ENCODE data around the gene UPP2. TPM values are rescaled to one million over a fixed set of nuclear protein-coding genes. Genes with fewer than 3 reads are reported as not detected.

UPP2 gene
- total and polyA plus RNA-seq, 7 donors: 0.06 TPM; not detected in 6

DNA sequence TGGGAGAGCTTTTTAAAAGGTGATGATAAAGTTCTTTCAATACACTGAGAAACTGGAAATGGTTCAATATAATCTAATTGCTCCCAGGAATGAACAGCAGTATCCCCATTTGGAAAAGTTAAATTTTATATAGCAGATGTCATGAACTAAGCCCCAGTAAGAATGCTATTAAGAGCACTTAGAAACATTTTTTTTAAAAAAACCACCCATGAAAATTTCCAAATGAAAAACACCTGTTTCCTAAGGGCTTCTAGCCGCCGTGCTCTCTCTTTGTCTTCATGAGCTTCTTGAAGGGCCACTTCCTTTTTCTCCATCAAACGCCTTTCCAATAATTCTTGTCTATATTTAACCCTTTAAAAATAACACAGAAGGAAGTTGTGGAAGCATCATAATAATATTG, 77.0 kb downstream of the UPP2 start:
- intact Hi-C loops (cut with DNase I): no loop called here
- Histone ChIP-seq H3K4me3 (no peak overlapping the region), H3K27me3 (no peaks in the 10 kb centered on the region), H3K36me3 (no peaks in the 10 kb centered on the region), H3K27ac (no peak overlapping the region), H3K9me3 (no peaks in the 10 kb centered on the region), H3K4me1 (no peaks in the 10 kb centered on the region)
- 31 to 65% methylated on average over 3 of the region's 3 CpGs for WGBS, 2 donors
- no peak for DNase-seq
- TF ChIP-seq EP300 (IDR thresholded peaks at IDR 0.05): no peak

DNA sequence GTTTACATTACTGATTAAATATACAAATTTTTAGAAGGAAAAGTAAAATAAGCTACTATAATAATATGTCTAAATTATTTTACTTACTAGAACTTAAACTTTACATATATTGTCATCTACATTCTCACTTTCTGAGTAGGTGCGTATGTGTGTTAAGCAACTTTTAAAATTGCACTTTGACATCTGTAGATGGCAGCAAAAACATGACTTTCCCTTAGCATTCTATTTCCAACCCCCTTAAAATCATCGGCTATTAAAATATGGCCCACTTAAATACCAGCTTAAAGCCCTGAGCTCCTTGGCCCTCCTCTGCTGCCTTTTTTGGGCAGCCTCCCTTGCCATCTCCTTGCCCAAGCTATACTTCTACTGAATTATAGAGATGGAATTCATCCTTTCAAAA, 78.0 kb downstream of the UPP2 start:
- no peaks in the 10 kb centered on the region for H3K36me3 ChIP-seq
- TF ChIP-seq, protein P1, sequence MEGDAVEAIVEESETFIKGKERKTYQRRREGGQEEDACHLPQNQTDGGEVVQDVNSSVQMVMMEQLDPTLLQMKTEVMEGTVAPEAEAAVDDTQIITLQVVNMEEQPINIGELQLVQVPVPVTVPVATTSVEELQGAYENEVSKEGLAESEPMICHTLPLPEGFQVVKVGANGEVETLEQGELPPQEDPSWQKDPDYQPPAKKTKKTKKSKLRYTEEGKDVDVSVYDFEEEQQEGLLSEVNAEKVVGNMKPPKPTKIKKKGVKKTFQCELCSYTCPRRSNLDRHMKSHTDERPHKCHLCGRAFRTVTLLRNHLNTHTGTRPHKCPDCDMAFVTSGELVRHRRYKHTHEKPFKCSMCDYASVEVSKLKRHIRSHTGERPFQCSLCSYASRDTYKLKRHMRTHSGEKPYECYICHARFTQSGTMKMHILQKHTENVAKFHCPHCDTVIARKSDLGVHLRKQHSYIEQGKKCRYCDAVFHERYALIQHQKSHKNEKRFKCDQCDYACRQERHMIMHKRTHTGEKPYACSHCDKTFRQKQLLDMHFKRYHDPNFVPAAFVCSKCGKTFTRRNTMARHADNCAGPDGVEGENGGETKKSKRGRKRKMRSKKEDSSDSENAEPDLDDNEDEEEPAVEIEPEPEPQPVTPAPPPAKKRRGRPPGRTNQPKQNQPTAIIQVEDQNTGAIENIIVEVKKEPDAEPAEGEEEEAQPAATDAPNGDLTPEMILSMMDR (IDR thresholded peaks at IDR 0.05): no peak
- TF ChIP-seq EP300 (IDR thresholded peaks at IDR 0.05) (no peak), POLR2AphosphoS5 (IDR thresholded peaks at IDR 0.05) (no peak), POLR2A (IDR thresholded peaks at IDR 0.05) (no peak)
- no peaks in the 10 kb centered on the region for H3K27me3 ChIP-seq
- no peak for DNase-seq
- WGBS, 2 donors: 30 to 53% methylated on average over 2 of the region's 2 CpGs
- no peaks in the 10 kb centered on the region for H3K4me1 ChIP-seq
- no peak overlapping the region for H3K4me3 ChIP-seq
- H3K27ac ChIP-seq: no peak overlapping the region
- no peaks in the 10 kb centered on the region for H3K9me3 ChIP-seq
- intact Hi-C loops (cut with DNase I): no loop called here

DNA sequence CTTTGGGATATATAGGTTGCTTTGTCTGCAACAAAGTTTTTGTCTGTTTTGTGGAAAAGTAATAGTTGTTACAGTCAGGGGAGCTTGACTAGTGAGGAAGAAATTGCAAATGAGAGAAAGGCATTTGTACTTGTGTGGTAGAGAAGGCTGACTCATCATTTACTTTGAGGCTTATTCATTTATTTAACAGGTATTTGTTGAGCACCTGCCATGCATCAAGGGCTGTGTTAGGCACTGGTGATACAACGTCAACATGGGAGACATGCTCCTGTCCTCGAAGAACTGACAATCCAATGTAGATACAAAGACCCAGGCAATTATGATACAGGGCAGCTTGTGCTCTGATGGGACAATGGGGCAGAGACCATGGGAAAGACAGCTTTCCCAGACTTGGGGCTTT, 79.5 kb downstream of the UPP2 start:
- H3K27me3 ChIP-seq: no peaks in the 10 kb centered on the region
- intact Hi-C loops (cut with DNase I): no loop called here
- 42 to 87% methylated on average over 2 of the region's 2 CpGs for WGBS, 2 donors
- TF ChIP-seq, protein P1 (IDR thresholded peaks at IDR 0.05): no peak
- TF ChIP-seq POLR2A (IDR thresholded peaks at IDR 0.05): no peak
- no peak for TF ChIP-seq EP300 (IDR thresholded peaks at IDR 0.05)
- TF ChIP-seq POLR2AphosphoS5 (IDR thresholded peaks at IDR 0.05): no peak
- no peaks in the 10 kb centered on the region for H3K9me3 ChIP-seq
- H3K4me3 ChIP-seq: no peak overlapping the region
- no peak for DNase-seq
- no peak overlapping the region for H3K27ac ChIP-seq
- H3K36me3 ChIP-seq: no peaks in the 10 kb centered on the region
- H3K4me1 ChIP-seq: no peaks in the 10 kb centered on the region

DNA sequence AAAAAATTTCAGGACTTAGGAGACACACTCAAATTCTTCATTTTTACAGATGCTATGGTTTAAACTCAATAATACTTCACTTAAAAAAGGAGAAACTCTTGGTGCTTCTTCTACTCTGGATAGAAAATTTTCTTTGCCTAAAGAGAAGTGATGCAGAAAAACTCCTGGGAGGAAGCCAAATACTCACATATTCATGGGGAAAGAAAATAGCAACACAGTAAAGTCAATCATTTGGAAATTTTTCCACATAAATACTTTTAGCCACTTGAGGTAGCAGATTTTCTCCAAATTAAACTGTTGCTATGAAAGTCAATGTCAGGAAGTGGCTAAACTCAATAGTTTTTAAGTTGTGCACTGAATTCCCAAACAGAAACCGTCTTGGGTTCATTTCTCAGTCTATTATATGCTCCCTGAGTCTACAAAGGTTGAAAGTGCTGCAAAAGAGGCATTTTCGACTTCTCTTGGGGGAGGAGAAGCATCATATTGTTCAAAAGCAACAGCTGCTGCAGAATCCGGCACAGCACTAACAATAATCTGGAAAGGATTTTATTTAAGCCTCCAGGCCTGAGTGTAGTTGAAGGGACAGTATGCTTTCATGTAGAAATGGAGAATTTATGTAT, 81.1 kb downstream of the UPP2 start:
- H3K9me3 ChIP-seq: no peaks in the 10 kb centered on the region
- H3K4me1 ChIP-seq: no peaks in the 10 kb centered on the region
- intact Hi-C loops (cut with DNase I): no loop called here

DNA sequence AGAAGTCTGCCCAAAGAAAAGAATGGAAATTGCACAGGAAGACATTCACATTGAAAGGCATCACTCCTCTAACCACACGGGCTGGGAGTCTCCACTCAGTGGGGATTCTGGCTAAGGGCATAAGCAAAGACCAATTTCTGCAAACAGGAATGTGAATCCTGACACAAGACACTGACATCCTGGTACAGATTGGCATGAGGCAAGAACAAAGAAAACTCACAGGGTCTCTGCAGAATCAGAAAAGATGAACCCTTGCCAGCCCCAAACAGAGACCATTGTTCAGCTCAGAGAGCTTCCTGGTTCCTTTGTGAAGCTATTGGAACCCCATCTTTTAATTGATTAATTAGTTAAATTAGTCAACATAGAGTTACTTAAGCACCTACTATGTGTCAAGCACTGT, 82.3 kb downstream of the UPP2 start:
- H3K4me3 ChIP-seq: no peak overlapping the region
- H3K36me3 ChIP-seq: no peaks in the 10 kb centered on the region
- 82 to 88% methylated on average over 1 of the region's 1 CpG for WGBS, 2 donors
- no peaks in the 10 kb centered on the region for H3K27me3 ChIP-seq
- H3K9me3 ChIP-seq: no peaks in the 10 kb centered on the region
- TF ChIP-seq POLR2AphosphoS5 (IDR thresholded peaks at IDR 0.05): no peak
- TF ChIP-seq, protein P1 (IDR thresholded peaks at IDR 0.05): no peak
- TF ChIP-seq EP300 (IDR thresholded peaks at IDR 0.05): no peak
- no peak for TF ChIP-seq POLR2A (IDR thresholded peaks at IDR 0.05)
- DNase-seq: no peak
- H3K4me1 ChIP-seq: no peaks in the 10 kb centered on the region
- no peak overlapping the region for H3K27ac ChIP-seq
- intact Hi-C loops (cut with DNase I): no loop called here

More for the DNA sequence above, 81.1 kb downstream of the UPP2 start:
- H3K27ac ChIP-seq: no peak overlapping the region
- no peak for DNase-seq
- no peak for TF ChIP-seq POLR2A (IDR thresholded peaks at IDR 0.05)
- TF ChIP-seq, protein P1 (IDR thresholded peaks at IDR 0.05): no peak
- TF ChIP-seq EP300 (IDR thresholded peaks at IDR 0.05): no peak
- TF ChIP-seq POLR2AphosphoS5 (IDR thresholded peaks at IDR 0.05): no peak
- no peaks in the 10 kb centered on the region for H3K27me3 ChIP-seq
- WGBS, 2 donors: 77 to 91% methylated on average over 3 of the region's 3 CpGs
- H3K4me3 ChIP-seq: no peak overlapping the region
- no peaks in the 10 kb centered on the region for H3K36me3 ChIP-seq
